Pancreas (tissue), 10 donors: ENCODE data around the gene FTCDNL1. TPM values are rescaled to one million over a fixed set of nuclear protein-coding genes. Genes with fewer than 3 reads are reported as not detected.

Source experiments
- ATAC-seq, 4 donors: fragments of 200-7000 bp; cut with Tn5 transposase; one replicate each; pipeline versions ENCODE4 v1.8.0 to v1.9.1; 2020; ENCODE audit warnings: mild to moderate bottlenecking in 4 of 4, moderate library complexity in 4 of 4
- DNase-seq, 6 donors: peaks; one replicate each; pipeline ENCODE4 v3.0.0-alpha.2; 2020
- FAIRE-seq: peaks from 2 replicates; lab custom pipeline; 2012; peaks lifted over from hg19 to GRCh38; lab: Jason Lieb, UNC
- H3K27ac ChIP-seq, 4 donors: fragments of 200-600 bp; sonication (generic); 1 replicate in 3 of 4; 2 replicates in 1 of 4; pipeline versions ENCODE4 v1.5.0 to v1.8.0; 2020
- H3K27me3 ChIP-seq, 4 donors: fragments of 200-600 bp; one replicate each; pipeline ENCODE4 v1.8.0; 2021
- H3K36me3 ChIP-seq, 3 donors: fragments of 200-600 bp; sonication (generic) in 1 of 3; one replicate each; pipeline versions ENCODE4 v1.5.0 to v1.8.0; 2020 to 2021
- H3K4me1 ChIP-seq, 3 donors: fragments of 200-600 bp; one replicate each; pipeline ENCODE4 v1.8.0; 2021
- H3K4me3 ChIP-seq, 4 donors: fragments of 200-600 bp; sonication (generic) in 2 of 4; one replicate each; pipeline versions ENCODE4 v1.5.0 to v1.8.0; 2020 to 2021
- H3K9me3 ChIP-seq, 4 donors: fragments of 200-600 bp; one replicate each; pipeline ENCODE4 v1.8.0; 2021
- WGBS, 2 donors: extraction: QIAGEN DNeasy Blood & Tissue Kit; methylation state at CpG; one replicate each; pipeline ENCODE4 v1.1.7; 2013; 5-methylcytosine and 5-hydroxymethylcytosine counted together
- intact Hi-C, 3 donors: fragments of 100-400 bp; cut with DNase I; formaldehyde crosslinking; loops; one replicate each; pipeline versions ENCODE4 v1.11.1 to v1.14.2; 2022
- polyA plus RNA-seq, 2 donors: library from polyadenylated mRNA; stranded (reverse); fragments of 200-250 nt; gene quantifications; one replicate each; pipeline ENCODE4 v1.2.3, GENCODE V29; 2013
- total RNA-seq, 6 donors: library from RNA; stranded (reverse); fragmentation: NEBNext Ultra II Directional in 4 of 6; extraction: Animal tissue kit (Norgen Biotek cat#: 25700) in 4 of 6; gene quantifications; one replicate each; pipeline versions ENCODE4 v1.2.1 to v1.2.4, GENCODE V29; 2021 to 2023
- TF ChIP-seq, protein P1 (sequence below), 4 donors: fragments of 200-600 bp; sonication (generic) in 3 of 4; IDR thresholded peaks; one replicate each; pipeline versions ENCODE4 v1.5.0 to v1.8.0; 2021; ENCODE audit warnings: antibody characterized with exemption in 4 of 4
- donor health status: healthy with polysubstance abuse.
- donor health status: DM: no; HTN: no; CAD: no; lungs with moderate emphysema.
- donor health status: DM: no; HTN: no; CAD: no.
- donor health status: control.
- donor health status: control.
- donor health status: Bipolar disorder and iron deficiency.
- donor health status: DM: yes; HTN: yes; CAD: no.
- donor health status: DM: no; HTN: no; CAD: no.
- donor health status: DM: no; HTN: no; CAD: no.
- donor health status: DM: yes; HTN: yes; CAD: no.

The FTCDNL1 gene
- total and polyA plus RNA-seq, 8 donors: 0.53 to 3.2 (median 1.4) TPM

DNA sequence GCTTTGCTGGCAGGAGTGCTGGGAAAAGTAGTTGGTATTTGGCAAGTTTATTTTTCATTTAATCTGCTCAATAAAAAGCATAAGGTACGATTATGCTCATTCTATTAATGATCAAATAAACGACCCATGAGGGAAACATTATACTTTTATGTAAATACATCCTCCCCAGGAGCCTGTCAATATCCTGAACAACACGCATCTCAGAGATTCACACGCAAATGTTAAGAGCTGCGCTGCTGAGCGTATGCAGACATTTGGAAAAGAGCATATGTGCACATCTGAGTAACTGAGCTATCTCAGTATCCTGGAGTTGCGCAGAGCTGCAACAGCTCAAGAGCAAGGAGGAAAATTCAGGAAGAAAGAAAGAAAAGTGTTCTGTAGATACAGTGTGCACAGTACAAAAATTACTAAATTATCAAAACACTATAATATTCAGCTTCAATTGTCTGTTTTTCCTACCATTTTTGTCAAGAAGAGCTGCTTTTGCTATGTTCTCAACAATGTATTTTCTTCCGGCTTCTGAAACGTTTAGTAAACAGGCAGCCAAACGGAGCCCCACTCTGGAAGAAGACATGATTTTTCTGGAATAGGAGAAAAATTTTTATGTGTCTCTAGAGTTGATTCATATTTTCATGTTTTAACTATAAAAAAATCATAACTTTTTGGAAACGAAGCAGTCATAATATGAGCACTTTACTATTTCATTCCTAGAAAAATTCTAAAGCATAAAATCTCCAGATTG lies 2.4 kb downstream of the FTCDNL1 start:
- intact Hi-C loops: no loop called here
- H3K4me3 ChIP-seq: no peak overlapping the region
- no peaks in the 10 kb centered on the region for H3K9me3 ChIP-seq
- no peak for DNase-seq
- H3K36me3 ChIP-seq: no peaks in the 10 kb centered on the region
- TF ChIP-seq, protein P1, sequence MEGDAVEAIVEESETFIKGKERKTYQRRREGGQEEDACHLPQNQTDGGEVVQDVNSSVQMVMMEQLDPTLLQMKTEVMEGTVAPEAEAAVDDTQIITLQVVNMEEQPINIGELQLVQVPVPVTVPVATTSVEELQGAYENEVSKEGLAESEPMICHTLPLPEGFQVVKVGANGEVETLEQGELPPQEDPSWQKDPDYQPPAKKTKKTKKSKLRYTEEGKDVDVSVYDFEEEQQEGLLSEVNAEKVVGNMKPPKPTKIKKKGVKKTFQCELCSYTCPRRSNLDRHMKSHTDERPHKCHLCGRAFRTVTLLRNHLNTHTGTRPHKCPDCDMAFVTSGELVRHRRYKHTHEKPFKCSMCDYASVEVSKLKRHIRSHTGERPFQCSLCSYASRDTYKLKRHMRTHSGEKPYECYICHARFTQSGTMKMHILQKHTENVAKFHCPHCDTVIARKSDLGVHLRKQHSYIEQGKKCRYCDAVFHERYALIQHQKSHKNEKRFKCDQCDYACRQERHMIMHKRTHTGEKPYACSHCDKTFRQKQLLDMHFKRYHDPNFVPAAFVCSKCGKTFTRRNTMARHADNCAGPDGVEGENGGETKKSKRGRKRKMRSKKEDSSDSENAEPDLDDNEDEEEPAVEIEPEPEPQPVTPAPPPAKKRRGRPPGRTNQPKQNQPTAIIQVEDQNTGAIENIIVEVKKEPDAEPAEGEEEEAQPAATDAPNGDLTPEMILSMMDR (IDR thresholded peaks at IDR 0.05): no peak
- no peak for FAIRE-seq
- H3K4me1 ChIP-seq: peaks cover 0 to 10% (median 0%) of the 10 kb centered on the region in 3 donors
- H3K27me3 ChIP-seq: no peaks in the 10 kb centered on the region
- no peak for ATAC-seq
- no peak overlapping the region for H3K27ac ChIP-seq
- 82 to 89% methylated on average over 11 of the region's 11 CpGs for WGBS, 2 donors

DNA sequence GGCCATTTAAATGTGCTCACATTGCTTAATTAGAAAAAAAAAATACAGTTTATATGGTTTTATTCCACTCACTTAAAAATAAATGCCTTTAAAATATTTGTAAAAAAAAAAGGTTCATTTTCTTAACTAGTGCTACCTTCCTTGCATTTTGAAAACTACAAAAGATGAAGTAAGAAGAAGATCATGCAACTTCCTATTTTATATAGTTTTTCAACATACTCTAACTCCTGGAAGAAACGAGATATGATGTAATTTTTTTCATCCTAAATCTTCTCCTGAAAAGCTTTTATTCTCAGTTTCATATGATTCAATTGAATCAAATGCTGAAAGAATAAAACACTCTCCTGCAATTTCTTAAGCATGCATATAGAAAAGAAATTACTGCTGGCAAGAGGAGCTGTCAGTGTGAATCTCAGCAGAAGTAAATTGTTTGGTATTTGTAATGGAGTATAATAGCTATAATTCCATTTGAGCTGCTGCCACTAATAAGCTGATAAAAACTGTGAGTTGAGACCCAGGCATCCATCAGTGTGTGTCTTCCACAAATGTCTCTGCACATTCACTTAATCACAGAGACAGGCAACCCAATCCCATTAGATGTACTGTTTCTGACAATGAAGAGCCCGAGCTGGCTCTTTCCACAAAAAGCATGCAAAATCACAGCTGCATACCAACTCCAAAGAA lies 3.7 kb downstream of the FTCDNL1 start:
- Histone ChIP-seq H3K27ac (no peak overlapping the region), H3K4me1 (peaks cover 0 to 10% (median 0%) of the 10 kb centered on the region in 3 donors), H3K36me3 (no peaks in the 10 kb centered on the region), H3K27me3 (no peaks in the 10 kb centered on the region), H3K9me3 (no peaks in the 10 kb centered on the region), H3K4me3 (no peak overlapping the region)
- FAIRE-seq: no peak
- DNase-seq: no peak
- TF ChIP-seq, protein P1 (IDR thresholded peaks at IDR 0.05): no peak
- intact Hi-C loops: no loop called here
- no peak for ATAC-seq
- 34 to 71% methylated on average over 2 of the region's 2 CpGs for WGBS, 2 donors

DNA sequence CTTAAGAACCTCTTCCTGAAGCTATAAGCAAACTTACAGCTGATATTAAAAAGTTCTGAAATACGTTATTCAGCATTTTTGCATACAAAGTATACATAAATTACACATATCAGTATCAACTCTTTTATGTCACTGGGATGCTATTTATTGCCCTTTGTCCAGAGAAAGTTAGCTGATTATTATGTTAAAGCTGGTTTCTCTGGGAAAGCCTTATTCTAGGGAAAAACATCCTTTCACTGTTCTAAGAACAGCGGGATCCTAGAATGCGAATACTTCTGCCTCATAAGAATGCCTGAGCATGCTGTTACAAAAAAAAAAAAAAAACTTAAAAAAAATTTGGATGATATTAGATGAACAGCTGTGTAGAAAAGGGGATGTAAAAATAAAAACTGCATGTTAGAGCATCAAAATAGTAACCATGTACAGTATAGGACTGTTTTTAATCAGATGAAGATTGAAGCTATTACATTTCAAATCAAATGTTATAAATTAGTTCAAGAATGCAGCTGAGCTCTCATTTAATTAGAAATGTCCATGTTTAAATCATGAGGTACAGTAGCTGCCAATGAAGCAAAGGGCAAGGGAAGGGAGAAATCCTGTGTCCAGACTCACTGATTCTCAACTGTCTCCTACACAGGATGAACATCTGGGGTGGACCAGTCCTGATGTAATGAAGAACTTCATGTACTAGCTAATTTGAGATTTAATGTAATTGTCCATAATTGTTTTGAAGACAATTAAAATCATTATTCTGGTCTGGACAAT lies 8.2 kb downstream of the FTCDNL1 start:
- no peaks in the 10 kb centered on the region for H3K4me1 ChIP-seq
- no peaks in the 10 kb centered on the region for H3K9me3 ChIP-seq
- DNase-seq (no peak), FAIRE-seq (no peak), ATAC-seq (no peak)
- TF ChIP-seq, protein P1 (IDR thresholded peaks at IDR 0.05): no peak
- no peak overlapping the region for H3K27ac ChIP-seq
- H3K36me3 ChIP-seq: no peaks in the 10 kb centered on the region
- H3K4me3 ChIP-seq: no peak overlapping the region
- intact Hi-C loops: no loop called here
- WGBS, 2 donors: 93 to 94% methylated on average over 3 of the region's 3 CpGs
- no peaks in the 10 kb centered on the region for H3K27me3 ChIP-seq

DNA sequence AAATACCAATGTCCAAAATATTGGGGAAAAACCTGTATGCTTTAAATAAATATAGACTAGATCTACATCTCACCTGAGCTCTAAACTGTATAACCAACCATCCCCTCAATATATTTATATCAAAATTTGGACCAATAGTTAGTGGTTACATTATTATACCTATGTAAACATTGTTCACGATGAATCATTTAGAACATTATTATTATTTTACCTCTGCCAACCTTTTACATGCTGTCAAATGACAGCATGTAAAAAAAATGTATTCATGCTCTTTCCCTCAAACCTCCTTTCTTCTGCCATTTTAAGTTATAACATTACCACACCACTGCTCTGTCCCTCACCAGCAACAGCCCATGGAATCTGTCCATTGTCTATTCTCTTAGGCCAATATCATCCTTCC lies 9.6 kb downstream of the FTCDNL1 start:
- Histone ChIP-seq H3K9me3 (no peaks in the 10 kb centered on the region), H3K36me3 (no peaks in the 10 kb centered on the region), H3K27me3 (no peaks in the 10 kb centered on the region), H3K4me3 (no peak overlapping the region), H3K4me1 (no peaks in the 10 kb centered on the region), H3K27ac (no peak overlapping the region)
- TF ChIP-seq, protein P1 (IDR thresholded peaks at IDR 0.05): no peak
- WGBS, 2 donors: 81 to 82% methylated on average over 1 of the region's 1 CpG
- intact Hi-C loops: no loop called here
- DNase-seq: no peak
- no peak for FAIRE-seq
- no peak for ATAC-seq
